ENCODE measurements around the gene ZNF598. TPM values are rescaled to one million over a fixed set of nuclear protein-coding genes. Genes with fewer than 3 reads are reported as not detected.

The ZNF598 gene
- total RNA-seq, 1 experiment from 2014 or later, result 57.4 TPM

- Histone ChIP-seq H4K20me1 (ENCODE audit: insufficient read depth) (no peaks in the 10 kb centered on the region), H3K9ac (ENCODE audit: low read length) (no peak overlapping the region), H2AFZ (ENCODE audit: low read depth, low read length, poor library complexity, severe bottlenecking) (no peak overlapping the region), H3K36me3 (ENCODE audit: control insufficient read depth in 1 of 2, insufficient read depth in 2 of 2, low read length in 2 of 2) (no peaks in the 10 kb centered on the region), H3K27me3 (ENCODE audit: insufficient read depth, low read length) (no peaks in the 10 kb centered on the region), H3K27ac (ENCODE audit: low read depth, low read length) (no peak overlapping the region), H3K79me2 (ENCODE audit: insufficient read depth, low read length) (peaks cover 3% of the 10 kb centered on the region; the same call in 1 of the 2 replicates), H3K9me2 (ENCODE audit: insufficient read depth) (no peaks in the 10 kb centered on the region), H3K4me3 (replicated peaks in 1 of 2; ENCODE audit: low read depth in 1 of 2, low read length in 2 of 2) (no peak overlapping the region), H3K4me1 (ENCODE audit: control insufficient read depth in 1 of 2, insufficient read depth in 2 of 2, low read length in 2 of 2) (peaks cover 0 to 6% of the 10 kb centered on the region in 2 experiments; a peak in 2 of 4 replicates), H3K4me2 (ENCODE audit: low read length) (no peak overlapping the region), H3K9me3 (ENCODE audit: control insufficient read depth in 1 of 2, insufficient read depth in 1 of 2, low read depth in 1 of 2, low read length in 2 of 2) (no peaks in the 10 kb centered on the region)
- CTCF ChIA-PET, result no interaction called here
- RAD21 ChIA-PET (ENCODE audit: low non-redundant PET in 1 of 2, low total read pairs in 2 of 2, uncharacterized antibody in 2 of 2, unreplicated experiment in 2 of 2), result no interaction called here
- ATAC-seq, result no peak
- no TSS peak for BruUV-seq (replicated peaks)
- intact Hi-C loops (cut with micrococcal nuclease), result no loop called here
- POLR2A ChIA-PET, result no interaction called here
- DNase-seq (ENCODE audit: low read depth, low spot score), result no peak
- TF ChIP-seq POLR2AphosphoS5 (IDR thresholded peaks at IDR 0.05; ENCODE audit: low read depth, low read length), result no peak
- TF ChIP-seq YY1 (IDR thresholded peaks at IDR 0.05; ENCODE audit: extremely low read depth, insufficient replicate concordance, low read depth, low read length), result no peak
- no peak for TF ChIP-seq CTCF (IDR thresholded peaks at IDR 0.05 in 2 of 3, conservative IDR thresholded peaks at IDR 0.05 in 1 of 3; ENCODE audit: borderline replicate concordance in 1 of 3, insufficient read depth in 1 of 3, low read depth in 2 of 3, low read length in 2 of 3)
- no peak for TF ChIP-seq EZH2 (IDR thresholded peaks at IDR 0.05)
- TF ChIP-seq SRF (IDR thresholded peaks at IDR 0.05; ENCODE audit: low read depth), result no peak
- no peak for TF ChIP-seq EGR1 (IDR thresholded peaks at IDR 0.05; ENCODE audit: low read depth)
- TF ChIP-seq ZBTB33 (IDR thresholded peaks at IDR 0.05; ENCODE audit: extremely low read depth, insufficient replicate concordance, low read length), result no peak
- TF ChIP-seq SP1 (IDR thresholded peaks at IDR 0.05; ENCODE audit: low read depth), result no peak
- TF ChIP-seq REST (IDR thresholded peaks at IDR 0.05; ENCODE audit: low read depth), result no peak
- no peak for TF ChIP-seq FOSL1 (IDR thresholded peaks at IDR 0.05; ENCODE audit: low read depth)
- TF ChIP-seq POLR2A (IDR thresholded peaks at IDR 0.05; ENCODE audit: borderline replicate concordance, extremely low read depth, insufficient read depth, insufficient read length), result no peak
- TF ChIP-seq ELF1 (IDR thresholded peaks at IDR 0.05; ENCODE audit: borderline replicate concordance, low read depth), result no peak
- no peak for TF ChIP-seq CBX3 (IDR thresholded peaks at IDR 0.05; ENCODE audit: low read depth)
- TF ChIP-seq JUND (IDR thresholded peaks at IDR 0.05), result no peak
- TF ChIP-seq ZFX (IDR thresholded peaks at IDR 0.05), result no peak
- no peak for TF ChIP-seq MAX (IDR thresholded peaks at IDR 0.05)
- no peak for TF ChIP-seq ATF3 (IDR thresholded peaks at IDR 0.05)
- no peak for TF ChIP-seq EZH2phosphoT487 (IDR thresholded peaks at IDR 0.05; ENCODE audit: borderline replicate concordance)
- no peak for TF ChIP-seq ZNF274 (IDR thresholded peaks at IDR 0.05; ENCODE audit: low read depth, low read length)
- no peak for TF ChIP-seq SIN3A (IDR thresholded peaks at IDR 0.05; ENCODE audit: low read depth)
Observed at GRCh38 chr16:2033057-2033908, 23.7 kb upstream of the ZNF598 start.
